ENCODE data around the gene ZNF264. TPM values are rescaled to one million over a fixed set of nuclear protein-coding genes. Genes with fewer than 3 reads are reported as not detected.
"Not testable (repeated sequence)": the region's sequence is repeated elsewhere in the genome, so short reads cannot be mapped to it uniquely, and the experiment has no call there.

Gene ZNF264
- 10 to 100 TPM in 5 of 6 donors, 1 to 10 TPM in 1; 6.9 to 25.2 (median 22.2) TPM for polyA plus RNA-seq (ENCODE audit: low read depth in 6 of 6)

- peaks cover 31 to 38% of the 10 kb centered on the region in 2 donors for H3K36me3 Mint-ChIP-seq
- ATAC-seq (ENCODE audit: low read depth in 2 of 2) = peak; percentile 97
- peaks cover 6 to 34% (median 16%) of the 10 kb centered on the region in 7 donors for H3K9me3 Mint-ChIP-seq
- peaks cover 24 to 47% (median 34%) of the 10 kb centered on the region in 3 donors for H3K4me1 Mint-ChIP-seq
- H3K27ac Mint-ChIP-seq = peak within 1 kb of the TSS; percentile 84 to 96 (median 94)
- peak; percentile 88 for DNase-seq
- peaks cover 0 to 12% (median 10%) of the 10 kb centered on the region in 3 donors for H3K27me3 Mint-ChIP-seq
- peak within 1 kb of the TSS; percentile 92 to 97 (median 94) for H3K4me3 Mint-ChIP-seq
Observed at GRCh38 chr19:57191141-57192076, at the start of gene ZNF264. Gene ZNF264, plus strand, starts transcription at chr19:57191500. Its CDS starts 414 bp downstream, at chr19:57191914.

GRCh38 chr19:57141699-57142098 is 49.6 kb upstream of the ZNF264 start:
- H3K36me3 Mint-ChIP-seq = peaks cover 0 to 5% of the 10 kb centered on the region in 2 donors
- DNase-seq (no peak), ATAC-seq (ENCODE audit: low read depth in 2 of 2) (no peak)
- H3K27me3 Mint-ChIP-seq = peaks cover 0 to 6% (median 5%) of the 10 kb centered on the region in 3 donors
- no peak overlapping the region for H3K4me3 Mint-ChIP-seq
- no peaks in the 10 kb centered on the region for H3K4me1 Mint-ChIP-seq
- peaks cover 5 to 21% (median 10%) of the 10 kb centered on the region in 7 donors for H3K9me3 Mint-ChIP-seq
- no peak overlapping the region for H3K27ac Mint-ChIP-seq

GRCh38 chr19:57152921-57153320 is 38.4 kb upstream of the ZNF264 start:
- no peaks in the 10 kb centered on the region for H3K4me1 Mint-ChIP-seq
- H3K9me3 Mint-ChIP-seq = peaks cover 0 to 6% (median 4%) of the 10 kb centered on the region in 7 donors
- no peak overlapping the region for H3K4me3 Mint-ChIP-seq
- H3K36me3 Mint-ChIP-seq = no peaks in the 10 kb centered on the region
- no peak overlapping the region for H3K27ac Mint-ChIP-seq
- H3K27me3 Mint-ChIP-seq = peaks cover 0 to 6% (median 0%) of the 10 kb centered on the region in 3 donors
- ATAC-seq (ENCODE audit: low read depth in 2 of 2) = no peak
- DNase-seq = no peak

- Mint-ChIP-seq H3K4me3 (peak overlapping the region in 1 of 8 donors; percentile 76), H3K4me1 (peaks cover 0 to 3% (median 0%) of the 10 kb centered on the region in 3 donors), H3K36me3 (peaks cover 0 to 7% of the 10 kb centered on the region in 2 donors), H3K27ac (peak overlapping the region in 2 of 6 donors; percentile 33), H3K27me3 (peaks cover 0 to 10% (median 0%) of the 10 kb centered on the region in 3 donors), H3K9me3 (peaks cover 4 to 17% (median 10%) of the 10 kb centered on the region in 7 donors)
- no peak for ATAC-seq (ENCODE audit: low read depth in 2 of 2)
- no peak for DNase-seq
Observed at GRCh38 chr19:57161985-57162539, 29.2 kb upstream of the ZNF264 start.

GRCh38 chr19:57165846-57166245 is 25.5 kb upstream of the ZNF264 start:
- H3K4me3 Mint-ChIP-seq = no peak overlapping the region
- no peak for ATAC-seq (ENCODE audit: low read depth in 2 of 2)
- no peak for DNase-seq
- H3K9me3 Mint-ChIP-seq = peaks cover 5 to 15% (median 7%) of the 10 kb centered on the region in 7 donors
- peaks cover 0 to 3% (median 0%) of the 10 kb centered on the region in 3 donors for H3K4me1 Mint-ChIP-seq
- H3K36me3 Mint-ChIP-seq = peaks cover 0 to 7% of the 10 kb centered on the region in 2 donors
- H3K27me3 Mint-ChIP-seq = peaks cover 0 to 18% (median 0%) of the 10 kb centered on the region in 3 donors
- no peak overlapping the region for H3K27ac Mint-ChIP-seq

GRCh38 chr19:57167385-57167784 is 23.9 kb upstream of the ZNF264 start, which contains the start of gene DUXA:
Gene DUXA, minus strand, starts transcription at chr19:57167485. Its CDS starts 42 bp downstream, at chr19:57167443.
- DNase-seq (no peak), ATAC-seq (ENCODE audit: low read depth in 2 of 2) (no peak)
- Mint-ChIP-seq H3K36me3 (peaks cover 0 to 7% of the 10 kb centered on the region in 2 donors), H3K4me3 (no peak within 1 kb of the TSS), H3K27ac (peak within 1 kb of the TSS in 1 of 6 donors; percentile 82), H3K4me1 (peaks cover 7 to 11% (median 10%) of the 10 kb centered on the region in 3 donors), H3K9me3 (peaks cover 6 to 23% (median 8%) of the 10 kb centered on the region in 7 donors), H3K27me3 (peaks cover 0 to 18% (median 0%) of the 10 kb centered on the region in 3 donors)

- Mint-ChIP-seq H3K9me3 (peaks cover 0 to 32% (median 18%) of the 10 kb centered on the region in 7 donors), H3K4me1 (peaks cover 7 to 13% (median 9%) of the 10 kb centered on the region in 3 donors), H3K27me3 (peaks cover 0 to 13% (median 6%) of the 10 kb centered on the region in 3 donors)
Observed at GRCh38 chr19:57171551-57172081, 19.7 kb upstream of the ZNF264 start.

GRCh38 chr19:57190301-57190700 is 999 bp upstream of the ZNF264 start:
- Mint-ChIP-seq H3K9me3 (peaks cover 6 to 36% (median 19%) of the 10 kb centered on the region in 7 donors), H3K27me3 (peaks cover 3 to 21% (median 16%) of the 10 kb centered on the region in 3 donors), H3K27ac (peak overlapping the region in 2 of 6 donors; percentile 79 to 95), H3K36me3 (peaks cover 22 to 32% of the 10 kb centered on the region in 2 donors), H3K4me3 (peak overlapping the region in 7 of 8 donors; percentile 56 to 96 (median 92)), H3K4me1 (peaks cover 24 to 47% (median 34%) of the 10 kb centered on the region in 3 donors)
- ATAC-seq (ENCODE audit: low read depth in 2 of 2) (no peak), DNase-seq (no peak)

More at GRCh38 chr19:57171551-57172081, 19.7 kb upstream of the ZNF264 start:
- peak; percentile 36 for DNase-seq
- H3K4me3 Mint-ChIP-seq = peak overlapping the region; percentile 72 to 91 (median 84)
- H3K27ac Mint-ChIP-seq = peak overlapping the region in 4 of 6 donors; percentile 38 to 93 (median 76)
- peaks cover 0 to 10% of the 10 kb centered on the region in 2 donors for H3K36me3 Mint-ChIP-seq
- peak; percentile 82 to 88 for ATAC-seq (ENCODE audit: low read depth in 2 of 2)

GRCh38 chr19:57192077-57192420 is 749 bp downstream of the ZNF264 start:
- H3K4me1 Mint-ChIP-seq = peaks cover 27 to 50% (median 39%) of the 10 kb centered on the region in 3 donors
- H3K9me3 Mint-ChIP-seq = peaks cover 6 to 33% (median 16%) of the 10 kb centered on the region in 7 donors
- peaks cover 37 to 43% of the 10 kb centered on the region in 2 donors for H3K36me3 Mint-ChIP-seq
- ATAC-seq (ENCODE audit: low read depth in 2 of 2) (no peak), DNase-seq (no peak)
- peaks cover 0 to 11% (median 7%) of the 10 kb centered on the region in 3 donors for H3K27me3 Mint-ChIP-seq
- H3K27ac Mint-ChIP-seq = peak overlapping the region; percentile 72 to 96 (median 78)
- H3K4me3 Mint-ChIP-seq = peak overlapping the region; percentile 92 to 97 (median 94)

- ATAC-seq (ENCODE audit: low read depth in 2 of 2) (no peak), DNase-seq (no peak)
- H3K4me3 Mint-ChIP-seq = peak overlapping the region; percentile 92 to 97 (median 94)
- peaks cover 5 to 25% (median 9%) of the 10 kb centered on the region in 7 donors for H3K9me3 Mint-ChIP-seq
- peaks cover 0 to 5% (median 0%) of the 10 kb centered on the region in 3 donors for H3K27me3 Mint-ChIP-seq
- peaks cover 27 to 50% (median 40%) of the 10 kb centered on the region in 3 donors for H3K4me1 Mint-ChIP-seq
- peaks cover 34 to 38% of the 10 kb centered on the region in 2 donors for H3K36me3 Mint-ChIP-seq
- peak overlapping the region in 3 of 6 donors; percentile 77 to 96 (median 81) for H3K27ac Mint-ChIP-seq
Observed at GRCh38 chr19:57192993-57193392, 1.7 kb downstream of the ZNF264 start.

GRCh38 chr19:57197874-57198273 is 6.6 kb downstream of the ZNF264 start:
- H3K4me1 Mint-ChIP-seq = peaks cover 28 to 51% (median 38%) of the 10 kb centered on the region in 3 donors
- not testable (repeated sequence) for H3K4me3 Mint-ChIP-seq; H3K27ac Mint-ChIP-seq; ATAC-seq (ENCODE audit: low read depth in 2 of 2); DNase-seq; H3K27me3 Mint-ChIP-seq; H3K9me3 Mint-ChIP-seq
- peaks cover 29 to 48% of the 10 kb centered on the region in 2 donors for H3K36me3 Mint-ChIP-seq

- Mint-ChIP-seq H3K27me3 (no peaks in the 10 kb centered on the region), H3K4me3 (peak overlapping the region in 1 of 8 donors; percentile 0), H3K36me3 (peaks cover 0 to 23% of the 10 kb centered on the region in 2 donors), H3K27ac (peak overlapping the region in 1 of 6 donors; percentile 72), H3K9me3 (no peaks in the 10 kb centered on the region), H3K4me1 (peaks cover 19 to 40% (median 29%) of the 10 kb centered on the region in 3 donors)
- DNase-seq (no peak), ATAC-seq (ENCODE audit: low read depth in 2 of 2) (no peak)
Observed at GRCh38 chr19:57202160-57202559, 10.9 kb downstream of the ZNF264 start.

Measured in naive B cell (primary cell).